ENCODE measurements around the gene TCEANC.
"Not testable (repeated sequence)": the region's sequence is repeated elsewhere in the genome, so short reads cannot be mapped to it uniquely, and the experiment has no call there.

Gene TCEANC

DNA sequence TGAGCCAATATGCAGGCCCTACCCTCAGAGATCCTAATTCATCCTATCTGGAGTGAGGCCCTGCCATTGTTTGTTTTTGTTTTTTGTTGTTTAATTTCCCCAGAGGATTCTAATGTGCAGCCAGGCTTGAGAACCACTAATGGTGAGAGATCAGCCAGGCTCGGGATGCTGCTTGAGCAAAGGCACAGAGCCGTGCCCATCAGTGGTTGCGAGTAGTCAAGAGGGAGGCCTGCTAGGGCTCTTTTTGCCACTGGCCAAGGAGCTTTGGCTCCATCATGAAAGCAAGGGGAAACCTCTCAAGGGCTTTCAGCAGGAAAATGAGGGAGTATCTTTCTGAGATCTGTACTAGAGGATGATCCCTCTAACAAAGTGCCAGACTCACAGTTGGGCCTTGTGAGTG, 2.7 kb downstream of the TCEANC start:
- in situ Hi-C loops (cut with HindIII; ENCODE audit: low sequenced_read_pairs) = no loop called here

DNA sequence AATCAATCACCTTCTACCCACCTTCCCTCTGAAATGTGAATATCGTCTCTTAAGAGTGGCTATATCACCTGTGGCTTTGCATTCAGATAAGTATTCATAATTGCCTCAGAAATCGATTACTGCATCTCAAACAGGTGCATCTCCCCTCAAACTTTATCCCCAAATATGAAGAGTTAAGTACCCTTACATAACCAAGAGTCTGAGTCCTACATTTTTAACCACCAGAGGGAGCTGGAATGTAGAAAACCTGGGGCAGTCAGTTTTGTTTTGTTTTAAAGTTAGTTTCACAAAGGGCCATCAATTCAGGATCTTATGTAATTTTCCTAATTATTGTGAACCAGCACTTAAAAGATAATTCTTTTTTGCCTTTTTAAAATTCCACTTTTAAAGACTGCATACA, 5.7 kb downstream of the TCEANC start:
- in situ Hi-C loops (cut with HindIII; ENCODE audit: low sequenced_read_pairs) = no loop called here

DNA sequence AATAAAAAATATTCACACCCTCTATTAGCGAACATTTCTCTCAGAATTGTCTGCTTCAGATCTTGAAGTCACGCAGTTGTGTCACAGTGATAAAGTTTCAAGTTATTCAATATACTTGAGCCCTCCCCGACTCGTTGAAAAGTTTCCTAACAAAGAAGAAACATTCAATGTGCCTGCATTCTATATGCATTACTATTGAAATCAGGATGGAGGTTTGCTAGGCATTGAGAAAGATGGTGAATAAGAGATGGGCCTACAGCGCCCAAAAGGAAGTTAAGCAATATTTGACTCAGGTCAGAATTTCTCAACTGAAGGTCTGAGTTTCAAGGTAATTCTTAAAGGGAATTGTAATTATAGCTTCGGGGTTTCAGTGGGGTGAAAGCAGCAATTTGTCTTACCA, 6.1 kb downstream of the TCEANC start:
- in situ Hi-C loops (cut with HindIII; ENCODE audit: low sequenced_read_pairs) = no loop called here

DNA sequence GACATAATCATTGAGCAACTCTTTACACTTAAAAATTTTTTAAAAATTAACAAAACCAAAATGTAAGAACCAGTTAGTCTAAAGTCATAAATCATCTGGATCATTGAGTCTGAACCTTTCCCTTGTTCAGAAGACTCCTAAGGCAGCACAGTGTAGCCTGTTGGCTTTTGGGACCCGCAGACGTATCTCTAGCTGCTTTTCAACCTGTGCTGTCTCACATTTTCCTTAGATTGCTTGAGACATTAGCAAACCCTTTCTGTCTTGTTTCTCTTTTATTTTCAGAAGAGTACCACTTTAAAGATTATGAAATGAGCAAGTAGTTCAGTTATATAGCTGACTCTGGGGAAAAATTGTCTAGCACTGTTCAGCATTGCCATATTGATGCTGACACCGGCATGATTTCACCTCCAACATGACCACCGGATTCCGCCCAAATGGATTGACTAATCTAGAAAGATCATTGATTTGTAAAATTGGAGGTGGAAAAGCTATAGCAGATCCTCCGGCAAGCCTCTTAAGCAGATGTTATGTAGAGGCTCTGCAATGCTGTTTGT, 8.9 kb downstream of the TCEANC start:
- in situ Hi-C loops (cut with HindIII; ENCODE audit: low sequenced_read_pairs) = no loop called here

DNA sequence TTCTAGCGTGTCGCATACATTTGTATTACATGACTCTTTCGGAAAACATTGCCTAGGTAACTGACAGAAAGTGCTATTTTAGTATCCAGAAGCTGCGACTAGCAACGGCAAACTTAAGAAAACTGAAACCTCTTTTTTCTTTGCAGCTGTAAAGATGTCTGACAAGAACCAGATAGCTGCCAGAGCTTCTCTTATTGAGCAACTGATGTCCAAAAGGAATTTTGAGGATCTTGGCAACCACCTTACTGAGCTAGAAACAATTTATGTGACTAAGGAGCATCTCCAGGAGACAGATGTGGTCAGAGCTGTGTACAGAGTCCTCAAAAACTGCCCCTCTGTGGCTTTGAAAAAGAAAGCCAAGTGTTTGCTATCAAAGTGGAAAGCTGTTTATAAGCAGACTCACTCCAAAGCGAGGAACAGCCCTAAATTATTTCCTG, 9.4 kb downstream of the TCEANC start:
- in situ Hi-C loops (cut with HindIII; ENCODE audit: low sequenced_read_pairs) = no loop called here

DNA sequence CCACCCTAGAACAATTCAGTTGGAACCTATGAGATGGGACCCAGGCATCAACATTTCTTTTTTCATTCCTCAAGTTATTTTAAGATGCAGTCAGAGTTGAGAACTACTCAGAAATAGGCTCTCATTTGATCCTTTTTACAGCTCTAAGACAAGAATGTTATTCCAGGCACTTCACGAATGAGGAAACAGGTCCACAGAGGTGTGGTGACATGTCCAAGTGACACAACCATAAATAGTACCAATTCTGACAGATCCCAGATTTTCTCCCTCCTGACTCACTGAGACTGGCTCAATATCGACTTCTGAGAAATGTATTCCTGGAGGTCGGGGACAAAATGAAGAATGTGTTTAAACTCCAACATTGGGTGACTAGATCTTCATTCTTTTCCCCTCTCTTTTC, 11.1 kb downstream of the TCEANC start:
- in situ Hi-C loops (cut with HindIII; ENCODE audit: low sequenced_read_pairs) = no loop called here

DNA sequence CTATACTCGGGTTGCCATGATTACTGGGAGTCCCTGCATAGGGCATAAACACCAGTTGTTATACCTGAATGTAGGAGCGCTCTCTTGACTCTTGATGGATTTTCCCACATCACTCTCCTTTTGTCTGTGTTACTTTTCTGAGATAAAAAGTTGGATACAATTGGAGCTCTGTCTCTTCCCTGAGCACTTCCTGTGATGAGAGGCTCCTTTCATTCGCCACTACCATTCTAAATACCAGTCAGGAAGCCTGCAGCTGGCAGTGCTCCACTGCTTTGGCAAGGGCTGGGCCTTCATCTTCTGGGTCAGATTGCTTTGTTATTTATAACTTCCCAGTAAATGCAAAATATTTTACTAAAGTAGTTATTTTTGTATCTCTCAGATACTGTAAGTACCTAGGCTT, 13.9 kb downstream of the TCEANC start:
- in situ Hi-C loops (cut with HindIII; ENCODE audit: low sequenced_read_pairs) = no loop called here

DNA sequence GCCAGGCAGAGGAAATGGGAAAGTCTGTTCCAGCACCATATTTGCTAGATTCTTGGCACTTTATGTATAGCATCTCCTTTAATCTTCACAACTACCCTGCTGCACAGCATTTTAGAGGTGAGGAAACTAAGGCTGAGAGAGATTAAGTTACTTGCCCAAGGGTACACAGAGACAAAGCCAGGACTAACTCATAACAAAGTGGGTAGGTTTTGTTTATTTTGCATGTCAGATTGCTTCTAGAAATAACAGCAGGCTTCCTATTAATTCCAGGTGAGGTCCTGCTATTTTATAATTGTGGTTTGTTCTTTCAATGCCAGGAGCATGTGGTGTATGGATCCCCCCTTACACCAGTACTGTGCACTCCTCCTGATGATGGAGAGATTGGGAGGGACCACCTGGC, 15.0 kb downstream of the TCEANC start:
- in situ Hi-C loops (cut with HindIII; ENCODE audit: low sequenced_read_pairs) = no loop called here

DNA sequence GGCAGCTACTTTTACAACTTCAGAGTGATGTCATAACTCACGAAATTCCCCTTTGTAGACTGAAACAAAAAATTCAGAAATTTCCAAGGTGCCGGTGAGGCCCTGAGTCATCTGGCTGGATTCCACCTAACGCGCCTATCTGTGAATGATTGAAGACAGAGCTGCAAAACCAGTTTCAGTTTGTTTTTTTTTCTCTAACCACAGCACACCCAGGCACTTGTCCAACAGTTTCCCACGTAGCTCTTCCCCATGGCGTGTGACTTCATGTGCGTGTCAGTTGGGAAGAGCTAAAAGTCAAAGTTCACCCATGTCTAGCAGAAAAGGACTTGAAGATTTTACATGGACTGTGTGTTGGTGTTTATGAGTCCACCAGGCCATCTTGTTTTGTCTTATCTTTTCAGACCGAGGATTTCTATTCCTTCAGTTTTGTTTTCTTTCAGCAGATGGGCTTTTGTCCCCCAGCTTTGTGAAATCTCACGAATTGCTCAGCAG, 16.4 kb downstream of the TCEANC start:
- in situ Hi-C loops (cut with HindIII; ENCODE audit: low sequenced_read_pairs) = no loop called here

DNA sequence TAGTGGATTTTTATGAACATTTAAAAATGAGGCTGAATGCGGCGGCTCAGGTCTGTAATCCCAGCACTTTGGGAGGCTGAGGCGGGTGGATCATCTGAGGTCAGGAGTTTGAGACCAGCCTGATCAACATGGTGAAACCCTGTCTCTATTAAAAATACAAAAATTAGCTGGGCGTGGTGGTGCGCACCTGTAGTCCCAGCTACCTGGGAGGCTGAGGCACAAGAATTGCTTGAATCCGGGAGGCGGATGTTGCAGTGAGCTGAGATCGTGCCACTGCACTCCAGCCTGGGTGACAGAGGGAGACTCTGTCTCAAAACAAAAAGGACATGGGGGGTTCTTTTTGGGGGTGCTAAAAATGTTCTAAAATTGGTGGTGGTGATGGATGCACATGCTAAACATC, 16.8 kb downstream of the TCEANC start:
- in situ Hi-C loops (cut with HindIII; ENCODE audit: low sequenced_read_pairs) = not testable (repeated sequence)

DNA sequence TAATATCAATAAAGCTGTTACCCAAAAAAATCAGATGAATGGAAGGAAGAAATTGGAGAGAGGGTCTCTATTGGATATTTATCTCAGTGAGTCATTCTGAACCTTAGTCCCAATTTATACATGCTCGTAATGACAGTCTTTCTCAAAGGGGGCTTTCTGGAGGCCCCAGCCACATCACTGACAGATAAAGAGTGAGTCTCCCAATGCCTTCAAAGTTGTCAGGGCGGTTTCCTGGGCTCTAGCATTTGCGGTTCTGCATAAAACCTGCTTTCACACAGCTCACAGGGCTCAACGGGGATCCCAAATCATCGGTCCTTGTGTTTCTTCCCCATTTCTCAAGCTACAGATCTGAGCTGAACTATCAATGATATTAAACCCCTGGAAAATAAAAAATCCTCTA, 17.3 kb downstream of the TCEANC start:
- in situ Hi-C loops (cut with HindIII; ENCODE audit: low sequenced_read_pairs) = no loop called here

DNA sequence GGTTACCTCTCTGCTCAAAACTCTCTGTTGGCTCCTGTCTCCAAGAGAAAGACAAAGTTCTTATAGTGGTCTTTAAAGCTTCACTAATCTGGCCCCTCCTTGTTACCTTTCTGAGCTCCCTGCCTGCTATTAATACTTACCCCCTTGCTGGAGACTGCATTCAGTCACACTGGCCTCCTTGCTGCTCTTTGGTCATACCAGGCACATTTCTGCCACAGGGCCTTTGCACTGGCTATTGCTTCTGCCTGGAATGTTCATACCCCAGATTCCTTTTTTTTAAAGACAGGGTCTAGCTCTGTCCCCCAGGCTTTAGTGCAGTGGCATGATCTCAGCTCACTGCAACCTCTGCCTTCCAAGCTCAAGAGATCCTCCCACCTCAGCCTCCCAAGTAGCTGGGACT, 20.1 kb downstream of the TCEANC start:
- in situ Hi-C loops (cut with HindIII; ENCODE audit: low sequenced_read_pairs) = no loop called here

DNA sequence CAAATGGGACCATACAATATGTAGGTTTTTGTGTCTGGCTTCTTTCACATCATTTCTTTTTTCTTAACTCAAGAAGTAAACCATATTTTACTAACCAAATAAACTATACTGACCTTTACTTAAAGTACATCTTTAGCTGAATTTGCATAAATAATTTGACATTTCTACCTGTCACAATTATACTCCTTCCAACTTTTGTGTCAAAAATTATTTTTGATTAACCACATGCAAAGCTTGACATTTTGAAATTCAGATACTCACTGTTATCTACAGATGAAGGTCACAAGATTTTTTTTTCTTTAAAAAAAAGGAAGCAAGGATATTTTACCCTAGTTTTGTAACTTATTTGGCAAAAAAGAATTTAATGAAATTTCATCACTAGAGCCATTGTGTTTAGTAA, 23.9 kb downstream of the TCEANC start:
- in situ Hi-C loops (cut with HindIII; ENCODE audit: low sequenced_read_pairs) = no loop called here

DNA sequence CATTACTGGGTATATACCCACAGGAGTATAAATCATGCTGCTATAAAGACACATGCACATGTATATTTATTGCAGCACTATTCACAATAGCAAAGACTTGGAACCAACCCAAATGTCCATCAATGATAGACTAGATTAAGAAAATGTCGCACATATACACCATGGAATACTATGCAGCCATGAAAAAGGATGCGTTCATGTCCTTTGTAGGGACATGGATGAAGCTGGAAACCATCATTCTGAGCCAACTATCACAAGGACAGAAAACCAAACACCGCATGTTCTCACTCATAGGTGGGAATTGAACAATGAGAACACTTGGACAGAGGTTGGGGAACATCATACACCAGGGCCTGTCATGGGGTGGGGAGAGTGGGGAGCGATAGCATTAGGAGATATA, 26.8 kb downstream of the TCEANC start:
- in situ Hi-C loops (cut with HindIII; ENCODE audit: low sequenced_read_pairs) = not testable (repeated sequence)

DNA sequence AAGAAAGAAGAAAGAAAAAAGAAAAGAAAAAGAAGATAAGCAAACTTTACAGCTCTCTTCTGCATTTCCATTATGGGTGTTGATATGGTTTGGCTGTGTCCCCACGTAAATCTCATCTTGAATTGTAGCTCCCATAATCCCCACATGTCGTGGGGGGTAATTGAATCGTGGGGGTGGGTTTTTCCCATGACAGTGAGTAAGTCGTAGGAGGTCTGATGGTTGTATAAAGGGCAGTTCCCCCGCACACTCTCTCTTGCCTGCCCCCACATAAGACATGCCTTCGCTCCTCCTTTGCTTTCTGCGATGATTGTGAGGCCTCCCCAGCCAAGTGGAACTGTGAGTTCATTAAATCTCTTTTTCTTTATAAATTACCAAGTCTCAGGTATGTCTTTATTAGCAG, 28.7 kb downstream of the TCEANC start:
- in situ Hi-C loops (cut with HindIII; ENCODE audit: low sequenced_read_pairs) = no loop called here

DNA sequence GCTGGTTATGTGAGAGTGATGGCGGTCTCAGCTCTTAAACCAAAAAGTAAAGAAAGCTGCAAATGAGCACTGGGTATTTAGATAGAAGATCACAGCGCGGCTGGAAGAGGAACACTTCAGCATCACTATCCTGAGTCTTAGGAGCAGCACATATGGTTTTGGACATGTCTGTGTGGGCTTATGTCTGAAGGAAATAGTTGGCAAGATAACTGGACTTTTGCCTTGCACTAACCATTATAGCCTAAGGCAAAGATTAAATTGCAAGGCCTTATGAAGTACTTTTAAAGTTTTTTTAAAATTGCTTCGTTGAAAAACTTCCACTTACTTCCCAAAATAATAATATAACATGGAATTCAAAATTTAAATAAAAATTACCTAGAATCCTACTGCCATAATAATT, 31.4 kb downstream of the TCEANC start:
- in situ Hi-C loops (cut with HindIII; ENCODE audit: low sequenced_read_pairs) = no loop called here

DNA sequence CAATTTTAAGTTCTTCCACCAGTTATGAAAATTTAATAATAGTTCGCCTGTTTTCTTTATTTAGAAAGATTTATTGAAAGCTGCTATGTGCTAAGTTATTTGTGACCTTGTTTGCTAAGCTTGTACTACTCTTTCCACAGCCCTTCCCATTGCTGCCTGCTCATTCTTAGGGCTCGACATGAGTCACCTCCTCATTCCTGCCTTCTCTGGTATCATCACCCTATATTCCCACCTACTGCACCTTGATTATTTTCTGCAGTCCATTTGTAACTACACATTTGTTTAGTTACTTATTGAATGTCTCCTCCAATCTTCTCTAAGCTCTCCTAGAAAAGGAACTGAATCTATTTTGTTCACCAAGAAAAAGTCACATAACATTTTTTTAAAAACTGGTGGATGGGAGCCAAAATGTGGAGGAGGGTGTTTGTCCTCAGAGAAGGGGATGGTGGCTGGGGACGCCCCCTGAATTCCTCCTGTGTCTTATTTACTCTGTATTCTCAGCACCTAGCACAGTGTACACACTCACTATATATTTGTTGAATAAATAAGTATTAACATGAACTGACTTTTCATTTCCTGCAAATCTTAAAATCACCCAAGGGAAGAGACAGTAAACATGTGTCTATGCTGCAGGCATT, 32.3 kb downstream of the TCEANC start:
- in situ Hi-C loops (cut with HindIII; ENCODE audit: low sequenced_read_pairs) = no loop called here

DNA sequence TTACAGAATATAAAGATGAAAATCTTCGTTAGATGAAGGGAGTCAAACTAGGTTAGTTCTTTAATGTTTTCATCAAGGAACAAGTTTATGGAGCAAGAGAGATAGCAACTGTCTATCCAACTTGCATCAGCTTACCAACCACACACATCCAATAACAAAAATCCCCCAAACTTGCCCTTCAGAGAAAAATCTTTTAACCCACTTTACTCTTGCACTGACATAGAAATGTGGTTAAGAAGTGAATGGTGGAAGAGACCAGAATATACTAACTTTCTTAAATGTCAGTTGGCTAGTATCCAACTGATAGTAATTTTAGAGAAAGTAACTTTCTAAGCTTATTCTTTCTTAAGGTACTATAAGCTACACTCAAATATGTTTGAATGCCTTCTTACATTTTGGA, 34.3 kb downstream of the TCEANC start:
- in situ Hi-C loops (cut with HindIII; ENCODE audit: low sequenced_read_pairs) = no loop called here

DNA sequence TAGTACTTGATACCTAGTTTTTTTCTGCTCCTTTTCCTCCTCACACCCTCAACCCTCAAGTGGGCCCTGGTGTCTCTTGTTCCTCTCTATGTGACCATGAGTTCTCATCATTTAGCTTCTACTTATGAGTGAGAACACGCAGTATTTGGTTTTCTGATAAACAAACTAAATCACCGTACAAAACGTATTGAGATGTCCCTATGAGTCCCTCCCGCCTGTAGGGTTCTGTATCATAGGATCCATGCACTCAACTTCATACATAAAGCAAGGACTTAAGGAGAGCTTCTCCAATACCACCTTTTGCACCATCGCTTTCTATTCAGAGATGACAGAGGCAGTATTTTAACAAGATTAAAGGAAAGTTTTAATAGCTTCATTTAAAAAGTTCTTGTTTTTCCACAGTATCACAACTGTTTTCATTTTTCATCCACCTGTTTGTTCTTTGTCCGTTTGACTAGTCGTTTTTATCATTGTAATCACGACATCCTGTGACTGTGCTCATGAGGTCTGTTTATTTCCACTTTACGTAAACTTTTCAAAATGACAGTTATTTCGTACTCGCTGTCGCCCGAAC, 35.5 kb downstream of the TCEANC start:
- in situ Hi-C loops (cut with HindIII; ENCODE audit: low sequenced_read_pairs) = no loop called here

DNA sequence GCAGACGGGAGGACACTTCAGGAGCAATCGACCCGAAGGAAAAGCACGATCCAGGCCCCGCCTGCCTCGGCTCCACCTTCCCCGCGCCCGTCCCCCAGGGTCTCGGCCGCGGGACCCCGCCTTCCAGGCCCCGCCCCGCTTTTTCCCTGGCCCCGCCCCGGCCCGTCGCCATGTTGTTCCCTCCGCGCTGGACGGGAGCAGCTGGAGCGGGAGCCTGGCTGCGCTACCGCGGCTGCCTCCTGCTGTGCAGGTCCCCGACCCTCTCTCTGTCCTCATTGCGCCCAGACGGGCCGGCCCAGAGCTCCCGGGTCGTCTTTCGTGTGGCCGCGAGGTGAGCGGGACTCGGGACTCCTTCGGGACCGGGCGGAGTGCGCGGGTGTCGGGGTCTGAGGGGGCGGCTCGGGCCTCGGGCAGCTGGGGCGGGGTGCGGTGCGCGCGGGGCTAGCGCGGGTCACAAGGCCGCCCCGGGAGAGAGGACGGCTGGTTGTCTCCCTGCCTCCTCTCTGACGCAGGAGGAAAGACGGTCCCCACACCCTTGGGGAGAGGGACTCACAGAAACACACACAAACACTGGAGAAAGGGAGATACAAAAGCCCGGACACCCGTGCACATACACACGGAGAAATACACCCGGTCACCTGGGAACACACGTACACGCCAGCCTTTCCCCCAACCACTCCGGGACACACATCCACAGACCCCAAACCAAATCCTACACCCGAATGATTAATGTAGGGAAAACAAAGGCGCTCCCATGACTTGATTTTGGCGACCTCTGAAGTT, 36.2 kb downstream of the TCEANC start, which contains the start of gene RAB9A:
TSS of gene RAB9A (plus strand) at position 171 of the 783 bp plus-strand sequence. CDS start 19,619 bp downstream, outside the sequence.
- in situ Hi-C loops (cut with HindIII; ENCODE audit: low sequenced_read_pairs) = no loop called here

DNA sequence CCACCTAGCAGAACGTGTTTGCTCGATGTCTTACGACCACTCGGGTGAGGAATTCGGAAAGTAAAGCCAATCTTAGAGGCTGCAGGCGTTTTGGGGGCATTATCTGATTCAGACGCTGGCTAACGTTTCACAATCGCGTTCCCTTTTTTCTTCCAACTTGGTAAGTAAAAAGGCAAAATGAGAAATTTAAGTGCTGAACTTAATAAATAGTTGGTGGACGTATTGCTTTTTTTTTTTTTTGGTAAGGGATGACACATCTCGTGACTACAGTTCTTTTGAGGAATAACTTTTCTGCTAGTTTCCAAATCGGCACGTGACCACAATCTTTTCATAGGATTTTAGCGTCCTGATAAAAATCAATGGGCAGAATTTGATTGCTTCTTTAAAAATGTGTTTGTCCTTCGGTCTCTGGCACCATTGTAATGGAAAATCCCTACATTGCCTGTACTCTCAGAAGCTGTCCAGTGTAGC, 36.8 kb downstream of the TCEANC start:
- in situ Hi-C loops (cut with HindIII; ENCODE audit: low sequenced_read_pairs) = no loop called here

DNA sequence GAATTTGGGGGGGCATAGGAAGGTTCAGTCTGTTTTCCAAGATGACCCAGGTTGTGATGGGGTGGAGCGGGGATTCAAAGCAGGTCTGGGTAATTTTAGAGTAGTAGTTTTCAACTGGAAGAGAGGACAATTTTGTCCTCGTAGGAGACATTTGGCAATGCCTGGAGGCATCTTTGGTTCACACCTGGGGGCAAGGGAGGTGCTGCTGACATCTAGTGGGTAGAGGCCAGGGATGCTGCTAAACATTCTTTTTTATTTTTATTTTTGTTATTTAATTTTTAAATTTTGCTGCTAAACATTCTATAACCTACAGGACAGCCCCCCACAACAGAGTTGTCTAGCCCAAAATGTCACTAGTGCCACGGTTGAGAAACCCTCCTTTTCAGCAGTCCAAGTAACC, 37.9 kb downstream of the TCEANC start:
- in situ Hi-C loops (cut with HindIII; ENCODE audit: low sequenced_read_pairs) = no loop called here
